Measurements from ENCODE around the gene MIP.
"Not testable (repeated sequence)": the region's sequence is repeated elsewhere in the genome, so short reads cannot be mapped to it uniquely, and the experiment has no call there.

MIP gene

GRCh38 chr12:56462565-56462964 is 8.1 kb upstream of the MIP start:
- DNase-seq: no peak

- DNase-seq: no peak
Observed at GRCh38 chr12:56461235-56462159, 7.0 kb upstream of the MIP start.

GRCh38 chr12:56457817-56458216 is 3.4 kb upstream of the MIP start:
- no peak for DNase-seq

GRCh38 chr12:56451147-56451546 is 3.3 kb downstream of the MIP start:
- no peak for DNase-seq

- DNase-seq: no peak
Observed at GRCh38 chr12:56450241-56450640, 4.2 kb downstream of the MIP start.

- DNase-seq: no peak
Observed at GRCh38 chr12:56449622-56449984, 4.9 kb downstream of the MIP start.

GRCh38 chr12:56448860-56449621 is 5.4 kb downstream of the MIP start, which contains the start of gene TIMELESS:
Gene TIMELESS (minus strand): TSS chr12:56449426. CDS start chr12:56434170, 15,256 bp downstream.
- DNase-seq: peak; percentile 89

- DNase-seq: not testable (repeated sequence)
Observed at GRCh38 chr12:56443208-56443607, 11.2 kb downstream of the MIP start.

GRCh38 chr12:56437430-56438176 is 16.9 kb downstream of the MIP start:
- no peak for DNase-seq

GRCh38 chr12:56434828-56435227 is 19.6 kb downstream of the MIP start:
- DNase-seq: no peak

- DNase-seq: no peak
Observed at GRCh38 chr12:56431850-56432249, 22.6 kb downstream of the MIP start.

GRCh38 chr12:56431288-56431687 is 23.2 kb downstream of the MIP start:
- DNase-seq: no peak

GRCh38 chr12:56425940-56426438 is 28.5 kb downstream of the MIP start:
- no peak for DNase-seq

- no peak for DNase-seq
Observed at GRCh38 chr12:56425193-56425592, 29.3 kb downstream of the MIP start.

- DNase-seq: no peak
Observed at GRCh38 chr12:56420411-56420810, 34.0 kb downstream of the MIP start.

GRCh38 chr12:56417739-56418138 is 36.7 kb downstream of the MIP start:
- no peak for DNase-seq

GRCh38 chr12:56414401-56414800 is 40.1 kb downstream of the MIP start:
- DNase-seq: no peak

- no peak for DNase-seq
Observed at GRCh38 chr12:56413392-56413791, 41.1 kb downstream of the MIP start.

- no peak for DNase-seq
Observed at GRCh38 chr12:56411781-56412639, 42.4 kb downstream of the MIP start.

- DNase-seq: no peak
Observed at GRCh38 chr12:56410768-56411167, 43.7 kb downstream of the MIP start.

- no peak for DNase-seq
Observed at GRCh38 chr12:56408799-56409417, 45.5 kb downstream of the MIP start.

- DNase-seq: not testable (repeated sequence)
Observed at GRCh38 chr12:56404227-56404626, 50.2 kb downstream of the MIP start.

Measured in activated T-cell treated with anti-CD3 and anti-CD28 coated beads, Interleukin-2, amount 50 U/mL, for 1 hour (primary cell).